ENCODE data around the gene WDFY4. TPM values are rescaled to one million over a fixed set of nuclear protein-coding genes. Genes with fewer than 3 reads are reported as not detected.

The WDFY4 gene
- total and polyA plus RNA-seq, 2 donors (not counting 3 experiments of a cell fraction or from before 2014, with no cell fraction given), result 10.1 to 10.2 TPM

GRCh38 chr10:48684463-48684791 is 246 bp upstream of the WDFY4 start:
- Histone ChIP-seq H2AFZ (ENCODE audit: low read depth, low read length) (no peak overlapping the region), H3K9me1 (replicated peaks; ENCODE audit: control insufficient read depth, extremely low read depth, insufficient read depth, low read length) (no peaks in the 10 kb centered on the region), H3K4me1 (ENCODE audit: control insufficient read depth, extremely low read depth, insufficient read depth, low read length) (no peaks in the 10 kb centered on the region), H3K79me2 (ENCODE audit: control insufficient read depth, insufficient read depth, low read length) (no peaks in the 10 kb centered on the region), H3K4me2 (ENCODE audit: insufficient read depth, low read length) (no peak overlapping the region), H3K27me3 (ENCODE audit: control insufficient read depth in 2 of 2, insufficient read depth in 2 of 2, low read length in 2 of 2) (no peaks in the 10 kb centered on the region), H3K9me3 (replicated peaks; ENCODE audit: control insufficient read depth, insufficient read depth, low read length) (no peaks in the 10 kb centered on the region), H3K9ac (replicated peaks; ENCODE audit: extremely low read depth, insufficient read depth, low read length) (no peak overlapping the region), H3K4me3 (replicated peaks in 1 of 3; ENCODE audit: insufficient read depth in 1 of 3, low read depth in 1 of 3, low read length in 3 of 3) (no peak overlapping the region), H4K20me1 (replicated peaks; ENCODE audit: control insufficient read depth, extremely low read depth, insufficient read depth, low read length) (no peaks in the 10 kb centered on the region), H3K36me3 (ENCODE audit: control insufficient read depth in 2 of 2, extremely low read depth in 1 of 2, insufficient read depth in 2 of 2, low read length in 2 of 2) (no peaks in the 10 kb centered on the region), H3K27ac (ENCODE audit: insufficient read depth, low read depth, low read length) (no peak overlapping the region)
- TF ChIP-seq JUN (IDR thresholded peaks at IDR 0.05; ENCODE audit: borderline replicate concordance, insufficient read depth, insufficient read length, low read depth), result no peak
- no peak for TF ChIP-seq EZH2 (IDR thresholded peaks at IDR 0.05; ENCODE audit: borderline replicate concordance, low read depth, low read length, severe bottlenecking)
- TF ChIP-seq POLR2AphosphoS5 (IDR thresholded peaks at IDR 0.05; ENCODE audit: insufficient read depth, low read depth, low read length), result no peak
- no peak for TF ChIP-seq MAX (IDR thresholded peaks at IDR 0.05; ENCODE audit: insufficient read depth, insufficient read length)
- TF ChIP-seq CTCF (IDR thresholded peaks at IDR 0.05; ENCODE audit: extremely low read depth in 1 of 2, insufficient read depth in 1 of 2, low read depth in 1 of 2, low read length in 2 of 2), result no peak
- TF ChIP-seq MYC (IDR thresholded peaks at IDR 0.05; ENCODE audit: low read depth, low read length), result no peak
- TF ChIP-seq FOS (IDR thresholded peaks at IDR 0.05; ENCODE audit: borderline replicate concordance, insufficient read depth, low read length), result no peak
- no peak for TF ChIP-seq GATA2 (IDR thresholded peaks at IDR 0.05; ENCODE audit: insufficient read depth, insufficient read length, low read depth, low read length)
- TF ChIP-seq POLR2A (IDR thresholded peaks at IDR 0.05; ENCODE audit: low read depth, low read length), result no peak
- no peak for DNase-seq (ENCODE audit: low read depth, low spot score)
- FAIRE-seq, result no peak
- BruUV-seq (replicated peaks), result no TSS peak
- dilution Hi-C loops (cut with MboI; ENCODE audit: extremely low pct_ligation_motif_present, low sequenced_read_pairs), result no loop called here
- ChIA-PET POLR2A (no interaction called here), CTCF (no interaction called here)
- intact Hi-C loops (cut with micrococcal nuclease), result no loop called here
